PC-3 (cell line): ENCODE data around the gene RBBP8NL.

Experiments
- CTCF ChIP-seq: fragments of 300-600 bp; sonication (generic); conservative IDR thresholded peaks from 2 replicates; pipeline ENCODE4 v1.5.1; 2017; ENCODE audit warnings: antibody characterized with exemption, low read depth, mild to moderate bottlenecking, low read length
- EZH2phosphoT487 ChIP-seq: fragments of 300-600 bp; sonication (generic); IDR thresholded peaks from 2 replicates; pipeline ENCODE4 v1.6.1; 2018; ENCODE audit warnings: mild to moderate bottlenecking, antibody characterized with exemption, low read length, borderline replicate concordance

GRCh38 chr20:62388839-62389600 lies 38.3 kb downstream of the RBBP8NL start:
- TF ChIP-seq CTCF (peak; percentile 24; the same call in 1 of the 2 replicates), EZH2phosphoT487 (no peak)
